Measurements from ENCODE around the gene SIRT2.

- TF ChIP-seq, protein P1, sequence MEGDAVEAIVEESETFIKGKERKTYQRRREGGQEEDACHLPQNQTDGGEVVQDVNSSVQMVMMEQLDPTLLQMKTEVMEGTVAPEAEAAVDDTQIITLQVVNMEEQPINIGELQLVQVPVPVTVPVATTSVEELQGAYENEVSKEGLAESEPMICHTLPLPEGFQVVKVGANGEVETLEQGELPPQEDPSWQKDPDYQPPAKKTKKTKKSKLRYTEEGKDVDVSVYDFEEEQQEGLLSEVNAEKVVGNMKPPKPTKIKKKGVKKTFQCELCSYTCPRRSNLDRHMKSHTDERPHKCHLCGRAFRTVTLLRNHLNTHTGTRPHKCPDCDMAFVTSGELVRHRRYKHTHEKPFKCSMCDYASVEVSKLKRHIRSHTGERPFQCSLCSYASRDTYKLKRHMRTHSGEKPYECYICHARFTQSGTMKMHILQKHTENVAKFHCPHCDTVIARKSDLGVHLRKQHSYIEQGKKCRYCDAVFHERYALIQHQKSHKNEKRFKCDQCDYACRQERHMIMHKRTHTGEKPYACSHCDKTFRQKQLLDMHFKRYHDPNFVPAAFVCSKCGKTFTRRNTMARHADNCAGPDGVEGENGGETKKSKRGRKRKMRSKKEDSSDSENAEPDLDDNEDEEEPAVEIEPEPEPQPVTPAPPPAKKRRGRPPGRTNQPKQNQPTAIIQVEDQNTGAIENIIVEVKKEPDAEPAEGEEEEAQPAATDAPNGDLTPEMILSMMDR (IDR thresholded peaks at IDR 0.05; ENCODE audit: insufficient read depth, low read length, poor library complexity, severe bottlenecking) = no peak
- TF ChIP-seq EZH2phosphoT487 (conservative IDR thresholded peaks at IDR 0.05; ENCODE audit: low read length) = no peak
Measured at GRCh38 chr19:38849860-38850435, 49.5 kb downstream of the SIRT2 start, which contains the start of gene HNRNPL.
